LHCN-M2 (cell line): Measurements from ENCODE around the gene CDC5L. TPM values are rescaled to one million over a fixed set of nuclear protein-coding genes. Genes with fewer than 3 reads are reported as not detected.

Experiments used
- DNase-seq: peaks from one replicate; pipeline ENCODE4 v3.0.0-alpha.2; 2012; ENCODE audit warnings: low read depth
- total RNA-seq: library from RNA; depleted of rRNA; stranded (reverse); fragments of >200 nt; gene quantifications from 2 replicates; pipeline ENCODE4 v1.2.3, GENCODE V29; 2014

CDC5L gene
- total RNA-seq, 1 experiment from 2014 or later = 35.0 TPM

GRCh38 chr6:44373787-44374186, 13.7 kb upstream of the CDC5L start:
- DNase-seq = peak; percentile 42

DNA sequence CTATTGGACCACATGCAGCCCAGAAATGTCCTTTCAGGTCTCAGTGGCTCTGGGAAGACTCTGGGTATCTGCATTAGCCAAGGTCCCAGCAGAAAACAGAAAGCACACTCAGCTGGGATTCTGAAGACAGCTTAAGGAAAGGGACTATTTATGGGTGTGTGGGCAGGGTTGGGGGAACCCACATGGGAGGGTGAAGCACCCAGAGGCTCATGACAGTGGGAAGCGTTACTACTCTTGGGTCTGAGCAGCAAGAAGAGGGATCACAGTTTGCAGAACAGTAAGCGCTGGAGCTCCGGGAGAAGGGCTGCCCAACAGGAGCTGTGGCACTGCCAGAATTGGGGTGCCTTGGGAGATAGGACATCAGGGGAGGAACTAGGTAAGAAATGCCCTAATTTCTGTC, 12.4 kb upstream of the CDC5L start:
- DNase-seq = no peak

- no peak for DNase-seq
Observed at GRCh38 chr6:44377484-44377883, 10.0 kb upstream of the CDC5L start.

- no peak for DNase-seq
Observed at GRCh38 chr6:44377971-44378370, 9.5 kb upstream of the CDC5L start.

DNA sequence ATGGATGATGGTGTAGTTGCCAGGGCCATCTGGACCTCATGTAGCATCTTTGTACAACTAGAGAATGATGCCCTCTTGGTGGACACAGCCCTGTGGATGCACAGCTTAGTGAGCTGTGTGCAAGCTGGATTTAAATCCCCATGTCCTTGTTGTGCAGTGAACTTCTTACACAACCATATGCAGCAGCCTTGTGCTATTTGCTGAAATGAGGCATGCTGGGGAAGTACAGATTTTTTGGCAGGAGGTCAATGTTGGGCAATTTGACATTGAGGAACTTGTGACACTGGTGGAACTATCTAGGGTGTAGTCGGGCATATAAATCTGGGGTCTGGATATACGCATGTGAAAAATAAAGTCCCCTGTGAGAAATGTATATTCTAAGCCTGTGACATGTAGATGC, 5.8 kb upstream of the CDC5L start:
- DNase-seq = no peak

DNA sequence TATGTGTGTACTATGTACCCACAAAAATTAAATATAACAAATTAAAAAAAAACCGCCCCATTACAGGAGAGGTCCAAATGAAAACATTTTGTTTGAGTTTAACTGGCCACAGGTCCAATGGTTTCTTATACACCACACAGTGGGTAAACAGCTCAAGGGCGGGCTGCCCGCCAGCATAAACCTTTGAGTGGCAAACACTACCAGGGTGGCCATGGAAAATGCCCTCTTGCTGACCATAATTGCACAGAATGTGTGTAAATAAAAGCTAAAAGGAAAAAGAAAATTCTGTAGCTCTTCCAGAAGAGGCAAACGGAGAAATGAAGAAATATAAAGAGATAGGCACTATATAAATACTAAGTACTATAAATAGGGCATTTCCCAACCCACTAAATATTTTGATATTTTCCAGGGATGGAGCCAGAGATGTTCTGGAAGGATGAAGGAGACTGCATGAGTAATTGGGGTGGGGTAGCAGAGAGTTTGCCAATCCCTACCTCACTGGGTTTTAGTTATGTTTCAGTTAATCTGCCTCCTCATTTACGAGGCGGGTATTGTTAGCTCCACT, 1.1 kb upstream of the CDC5L start:
- DNase-seq = no peak

DNA sequence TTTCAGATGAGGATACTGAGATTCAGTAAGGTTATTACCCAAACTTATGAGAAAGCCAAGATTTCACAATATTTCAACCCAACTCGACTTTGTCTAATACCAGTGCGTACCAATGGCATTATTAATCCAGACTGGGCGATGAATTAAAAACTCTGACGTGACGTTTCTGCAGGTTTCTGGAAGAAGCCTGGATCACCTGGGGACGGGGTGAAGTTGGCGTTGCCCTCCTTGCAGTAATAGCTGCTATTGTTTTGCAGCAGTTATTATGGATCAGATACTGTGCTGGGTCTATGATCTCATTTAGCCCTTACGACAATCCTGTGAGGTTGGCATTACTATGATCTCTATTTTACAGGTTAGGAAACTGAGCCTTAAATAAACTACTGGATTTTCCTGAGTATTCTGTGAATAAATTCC, 569 bp upstream of the CDC5L start:
- DNase-seq = peak; percentile 27

DNA sequence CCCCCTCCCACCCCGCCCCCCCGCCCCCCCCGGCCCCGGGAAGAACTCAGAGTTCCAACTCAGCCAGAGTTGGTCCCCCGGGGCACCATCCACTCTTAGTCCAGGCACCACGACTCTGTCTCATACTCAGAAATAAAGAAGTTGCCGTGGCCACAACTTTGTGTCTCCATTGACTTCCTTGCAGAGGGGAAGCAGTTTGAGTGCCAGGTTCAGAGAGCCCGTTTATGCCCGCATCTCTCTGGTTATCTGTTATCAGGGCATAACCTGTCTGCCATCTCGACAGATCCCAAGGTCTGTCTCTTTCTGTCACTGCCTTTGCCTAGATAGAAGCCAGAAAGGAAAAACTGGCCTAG, 605 bp downstream of the CDC5L start:
- no peak for DNase-seq

DNA sequence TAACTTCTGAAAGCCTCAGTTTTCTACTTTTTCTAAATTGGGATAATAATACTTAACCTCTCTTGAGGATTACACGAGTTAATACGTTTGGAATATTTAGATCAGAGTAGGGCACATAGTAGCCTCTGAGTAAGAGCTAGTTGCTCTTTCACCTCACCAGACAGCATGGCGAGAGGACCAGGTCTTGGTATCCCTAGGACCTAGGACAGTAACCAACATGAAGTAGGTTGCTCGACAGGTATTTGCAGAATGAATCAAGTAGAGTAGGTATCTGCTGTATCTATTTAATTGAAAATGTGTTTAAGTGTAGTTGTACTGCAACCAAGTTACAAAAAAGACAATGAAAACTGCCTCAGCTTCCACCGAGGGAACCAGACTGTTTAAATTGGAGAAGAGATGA, 1.4 kb downstream of the CDC5L start:
- DNase-seq = no peak

- no peak for DNase-seq
Observed at GRCh38 chr6:44390158-44390683, 2.7 kb downstream of the CDC5L start.

DNA sequence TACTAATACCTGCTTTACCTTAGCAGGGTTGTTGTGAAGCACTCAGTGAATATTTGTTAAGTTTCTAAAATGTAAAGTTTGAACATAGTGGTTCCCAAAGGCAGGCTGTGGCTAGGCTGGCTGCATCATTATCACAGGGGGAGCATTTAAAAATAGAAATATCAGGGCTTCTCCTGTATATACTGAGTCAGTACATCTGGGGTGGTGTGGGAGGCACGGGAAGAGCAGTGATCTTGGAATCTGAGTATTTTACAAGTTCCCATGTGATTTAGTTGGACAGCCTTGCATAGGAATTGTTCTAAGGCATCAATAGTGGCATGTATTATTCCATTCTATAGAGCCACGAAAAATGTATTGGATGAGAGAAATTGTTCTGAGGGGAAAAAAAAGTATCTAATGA, 8.0 kb downstream of the CDC5L start:
- no peak for DNase-seq

DNA sequence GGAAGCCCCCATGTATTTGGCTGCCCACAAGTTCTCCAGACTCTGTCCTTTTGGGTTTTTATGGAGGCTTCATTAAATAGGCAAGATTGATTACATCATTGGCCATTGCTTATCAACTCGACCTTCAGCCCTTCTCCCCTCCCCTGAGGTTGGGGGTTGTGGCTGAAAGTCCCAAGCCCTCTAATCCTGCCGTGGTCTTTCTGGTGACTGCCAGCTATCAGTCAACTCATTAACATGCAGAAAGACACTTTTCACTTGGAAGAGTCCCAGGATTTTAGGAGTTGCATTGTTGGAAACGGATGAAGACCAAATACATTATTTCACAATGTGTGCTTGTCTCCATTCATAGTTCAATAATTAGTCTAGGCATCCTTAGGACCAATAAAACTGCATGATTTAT, 9.5 kb downstream of the CDC5L start:
- DNase-seq = no peak

- no peak for DNase-seq
Observed at GRCh38 chr6:44397424-44398164, 10.1 kb downstream of the CDC5L start.

- no peak for DNase-seq
Observed at GRCh38 chr6:44399991-44400390, 12.5 kb downstream of the CDC5L start.

GRCh38 chr6:44400572-44400971, 13.1 kb downstream of the CDC5L start:
- no peak for DNase-seq

- no peak for DNase-seq
Observed at GRCh38 chr6:44401138-44401537, 13.6 kb downstream of the CDC5L start.

- no peak for DNase-seq
Observed at GRCh38 chr6:44404022-44404714, 16.7 kb downstream of the CDC5L start.

GRCh38 chr6:44404715-44405099, 17.2 kb downstream of the CDC5L start:
- no peak for DNase-seq

GRCh38 chr6:44407951-44408670, 20.6 kb downstream of the CDC5L start:
- DNase-seq = no peak

- DNase-seq = no peak
Observed at GRCh38 chr6:44409207-44409794, 21.8 kb downstream of the CDC5L start.

DNA sequence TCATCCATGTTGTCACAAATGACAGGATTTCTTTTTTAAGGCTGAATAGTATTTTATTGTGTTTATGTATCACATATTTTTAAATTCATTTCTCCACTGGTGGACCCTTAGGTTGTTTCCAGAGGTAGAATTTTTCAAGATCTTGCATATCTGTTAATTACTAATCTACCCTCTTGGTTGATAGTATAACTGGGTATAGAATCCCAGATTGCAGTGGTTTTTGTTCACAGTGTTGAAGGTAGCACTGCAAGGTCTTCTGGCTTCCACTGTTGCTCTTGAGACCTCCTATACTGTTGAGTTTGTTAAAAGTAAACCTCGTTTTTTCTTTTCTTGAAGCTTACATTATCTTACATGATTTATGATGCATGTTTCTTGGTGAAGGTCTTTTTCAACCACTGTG, 22.9 kb downstream of the CDC5L start:
- DNase-seq = no peak

GRCh38 chr6:44411141-44411540, 23.6 kb downstream of the CDC5L start:
- no peak for DNase-seq
